Fibroblast of lung (primary cell): ENCODE measurements around the gene NBPF4.

Experiments used
- CTCF ChIP-seq, 2 donors: IDR thresholded peaks in 1 of 2; conservative IDR thresholded peaks in 1 of 2; 1 replicate in 1 of 2; 2 replicates in 1 of 2; pipeline ENCODE4 v1.5.1; 2011 to 2012; ENCODE audit warnings: low read length in 2 of 2, control low read depth in 1 of 2, inconsistent platforms in 1 of 2, low read depth in 1 of 2, mild to moderate bottlenecking in 1 of 2
- EZH2 ChIP-seq: IDR thresholded peaks from 2 replicates; pipeline ENCODE4 v1.5.1; 2012; ENCODE audit warnings: low read length, control low read depth, mild to moderate bottlenecking; ENCODE audit errors: missing control alignments

- TF ChIP-seq CTCF (conservative IDR thresholded peaks at IDR 0.05 in 1 of 2, IDR thresholded peaks at IDR 0.05 in 1 of 2; ENCODE audit: low read depth in 1 of 2, low read length in 2 of 2): no peak
- no peak for TF ChIP-seq EZH2
Measured at GRCh38 chr1:108190001-108190634, 53.8 kb downstream of the NBPF4 start.
